WTC11 (cell line): ENCODE results near the gene GNG11. TPM values are rescaled to one million over a fixed set of nuclear protein-coding genes. Genes with fewer than 3 reads are reported as not detected.

Experiments
- ATAC-seq: fragments of 200-7000 bp; cut with Tn5 transposase; 2 replicates; pipeline ENCODE4 v1.10.0; 2021; ENCODE audit warnings: mild to moderate bottlenecking, moderate library complexity
- CTCF ChIA-PET: fragments of 300-600 bp; sonication (Branson Sonifier 250); formaldehyde crosslinking; loops from one replicate; lab custom pipeline; 2021; ENCODE audit warnings: antibody characterized with exemption; lab: Charles Lee
- POLR2A ChIA-PET: fragments of 350-600 bp; sonication (Branson Sonifier 250); formaldehyde crosslinking; loops from one replicate; lab custom pipeline; 2021; ENCODE audit warnings: antibody characterized with exemption; lab: Charles Lee
- DNase-seq: peaks from one replicate; pipeline ENCODE4 v3.0.0; 2021; ENCODE audit warnings: low spot score
- H3K27ac Mint-ChIP-seq: 2 replicates; pipeline ENCODE4 v1.8.0; 2021; ENCODE audit warnings: mixed read lengths
- H3K27me3 Mint-ChIP-seq: 2 replicates; pipeline ENCODE4 v1.8.0; 2021; ENCODE audit warnings: low read depth, mild to moderate bottlenecking, moderate library complexity, mixed read lengths
- H3K36me3 Mint-ChIP-seq: 2 replicates; pipeline ENCODE4 v1.8.0; 2021; ENCODE audit warnings: mixed read lengths
- H3K4me1 Mint-ChIP-seq: 2 replicates; pipeline ENCODE4 v1.8.0; 2022; ENCODE audit warnings: mixed read lengths
- H3K4me3 Mint-ChIP-seq: 2 replicates; pipeline ENCODE4 v1.8.0; 2021; ENCODE audit warnings: mild to moderate bottlenecking, moderate library complexity, mixed read lengths
- H3K9me3 Mint-ChIP-seq: 2 replicates; pipeline ENCODE4 v1.8.0; 2021; ENCODE audit warnings: mixed read lengths
- AFF4 ChIP-seq: sonication (generic); formaldehyde crosslinking; IDR thresholded peaks from 2 replicates; pipeline ENCODE4 v1.8.1; 2023; ENCODE audit warnings: mild to moderate bottlenecking, missing genetic modification reagents, borderline replicate concordance
- CREM ChIP-seq: sonication (generic); formaldehyde crosslinking; IDR thresholded peaks from 2 replicates; pipeline ENCODE4 v1.8.1; 2022; ENCODE audit warnings: mild to moderate bottlenecking, missing genetic modification reagents, moderate library complexity
- E2F1 ChIP-seq: sonication (generic); formaldehyde crosslinking; IDR thresholded peaks from 2 replicates; pipeline ENCODE4 v1.8.0; 2022; ENCODE audit warnings: mild to moderate bottlenecking, missing genetic modification reagents
- E2F4 ChIP-seq: sonication (generic); formaldehyde crosslinking; IDR thresholded peaks from 2 replicates; pipeline ENCODE4 v1.8.1; 2022; ENCODE audit warnings: low read depth, mild to moderate bottlenecking, moderate library complexity, missing genetic modification reagents, borderline replicate concordance
- GRHL2 ChIP-seq: fragments of 250-450 bp; sonication (Bioruptor Pico); IDR thresholded peaks from 2 replicates; pipeline ENCODE4 v1.8.0; 2022; ENCODE audit warnings: mild to moderate bottlenecking, moderate library complexity; ENCODE audit not compliant: insufficient replicate concordance, severe bottlenecking
- GTF2I ChIP-seq: fragments of 250-450 bp; sonication (Bioruptor Pico); conservative IDR thresholded peaks from 2 replicates; pipeline ENCODE4 v1.4.0; 2021; ENCODE audit warnings: mild to moderate bottlenecking
- HMGA2 ChIP-seq: fragments of 250-450 bp; sonication (Bioruptor Pico); IDR thresholded peaks from 2 replicates; pipeline ENCODE4 v1.4.0; 2021; ENCODE audit warnings: mild to moderate bottlenecking, moderate library complexity
- IRF2 ChIP-seq: sonication (generic); formaldehyde crosslinking; IDR thresholded peaks from 2 replicates; pipeline ENCODE4 v1.8.0; 2022; ENCODE audit warnings: low read depth, missing genetic modification reagents, borderline replicate concordance
- JUN ChIP-seq: sonication (generic); formaldehyde crosslinking; IDR thresholded peaks from 2 replicates; pipeline ENCODE4 v1.8.0; 2023; ENCODE audit warnings: mild to moderate bottlenecking, missing genetic modification reagents
- KAT7 ChIP-seq: sonication (generic); formaldehyde crosslinking; IDR thresholded peaks from 2 replicates; pipeline ENCODE4 v1.8.1; 2023; ENCODE audit warnings: missing genetic modification reagents, mild to moderate bottlenecking, borderline replicate concordance
- MAX ChIP-seq: sonication (generic); formaldehyde crosslinking; IDR thresholded peaks from 2 replicates; pipeline ENCODE4 v1.8.0; 2022; ENCODE audit warnings: mild to moderate bottlenecking, missing genetic modification reagents
- MXD4 ChIP-seq: fragments of 250-450 bp; sonication (Bioruptor Pico); IDR thresholded peaks from 2 replicates; pipeline ENCODE4 v1.8.0; 2021; ENCODE audit warnings: mild to moderate bottlenecking, moderate library complexity, borderline replicate concordance
- NFE2L1 ChIP-seq: sonication (generic); formaldehyde crosslinking; IDR thresholded peaks from 2 replicates; pipeline ENCODE4 v1.8.1; 2023; ENCODE audit warnings: missing genetic modification reagents
- NR3C1 ChIP-seq: sonication (generic); formaldehyde crosslinking; conservative IDR thresholded peaks from 2 replicates; pipeline ENCODE4 v1.8.1; 2023; ENCODE audit warnings: low read depth, mild to moderate bottlenecking, missing genetic modification reagents
- OVOL2 ChIP-seq: fragments of 250-450 bp; sonication (Bioruptor Pico); IDR thresholded peaks from 2 replicates; pipeline ENCODE4 v1.9.0; 2021; ENCODE audit warnings: mild to moderate bottlenecking, borderline replicate concordance
- SMAD4 ChIP-seq: sonication (generic); formaldehyde crosslinking; IDR thresholded peaks from 2 replicates; pipeline ENCODE4 v1.8.0; 2022; ENCODE audit warnings: mild to moderate bottlenecking, missing genetic modification reagents
- SOX15 ChIP-seq: fragments of 250-450 bp; sonication (Bioruptor Pico); IDR thresholded peaks from 2 replicates; pipeline ENCODE4 v1.9.0; 2021; ENCODE audit warnings: mild to moderate bottlenecking
- STAT6 ChIP-seq: sonication (generic); formaldehyde crosslinking; conservative IDR thresholded peaks from 2 replicates; pipeline ENCODE4 v1.8.1; 2023; ENCODE audit warnings: mild to moderate bottlenecking, low read depth, missing genetic modification reagents, moderate library complexity
- TEAD1 ChIP-seq: sonication (generic); formaldehyde crosslinking; IDR thresholded peaks from 2 replicates; pipeline ENCODE4 v1.8.0; 2022; ENCODE audit warnings: mild to moderate bottlenecking, missing genetic modification reagents
- TEAD4 ChIP-seq: sonication (generic); formaldehyde crosslinking; IDR thresholded peaks from 2 replicates; pipeline ENCODE4 v1.8.0; 2022; ENCODE audit warnings: mild to moderate bottlenecking, missing genetic modification reagents
- USF1 ChIP-seq: sonication (generic); formaldehyde crosslinking; IDR thresholded peaks from 2 replicates; pipeline ENCODE4 v1.8.0; 2022; ENCODE audit warnings: mild to moderate bottlenecking, missing genetic modification reagents
- USF2 ChIP-seq: sonication (generic); formaldehyde crosslinking; IDR thresholded peaks from 2 replicates; pipeline ENCODE4 v1.8.1; 2023; ENCODE audit warnings: mild to moderate bottlenecking, missing genetic modification reagents, moderate library complexity
- ZNF263 ChIP-seq: sonication (generic); formaldehyde crosslinking; IDR thresholded peaks from 2 replicates; pipeline ENCODE4 v1.8.1; 2022; ENCODE audit warnings: low read depth, mild to moderate bottlenecking, moderate library complexity, missing genetic modification reagents
- ZNF396 ChIP-seq: fragments of 250-450 bp; sonication (Bioruptor Pico); IDR thresholded peaks from 2 replicates; pipeline ENCODE4 v1.8.0; 2021; ENCODE audit warnings: mild to moderate bottlenecking, moderate library complexity, borderline replicate concordance
- ZNF416 ChIP-seq: fragments of 250-450 bp; sonication (Bioruptor Pico); IDR thresholded peaks from 2 replicates; pipeline ENCODE4 v1.9.0; 2021; ENCODE audit warnings: mild to moderate bottlenecking, inconsistent platforms
- total RNA-seq: library from RNA; stranded (reverse); gene quantifications from 3 replicates; pipeline ENCODE4 v1.2.3, GENCODE V29; 2021

The GNG11 gene
- total RNA-seq, 1 experiment from 2014 or later = 1.7 TPM

- DNase-seq (no peak), ATAC-seq (no peak)
- H3K27me3 Mint-ChIP-seq = no peaks in the 10 kb centered on the region
- POLR2A ChIA-PET = no interaction called here
- no peaks in the 10 kb centered on the region for H3K36me3 Mint-ChIP-seq
- no peak overlapping the region for H3K4me3 Mint-ChIP-seq
- H3K27ac Mint-ChIP-seq = no peak overlapping the region
- no peak for TF ChIP-seq GTF2I (CRISPR knock-in tag)
- no peak for TF ChIP-seq CREM (CRISPR knock-in tag)
- no peak for TF ChIP-seq SOX15 (CRISPR knock-in tag)
- no peak for TF ChIP-seq NFE2L1 (CRISPR knock-in tag)
- TF ChIP-seq SMAD4 = no peak
- no peak for TF ChIP-seq MXD4 (CRISPR knock-in tag)
- no peak for TF ChIP-seq OVOL2 (CRISPR knock-in tag)
- TF ChIP-seq IRF2 (CRISPR knock-in tag) = no peak
- TF ChIP-seq MAX = no peak
- TF ChIP-seq JUN (CRISPR knock-in tag) = no peak
- TF ChIP-seq TEAD1 (CRISPR knock-in tag) = no peak
- TF ChIP-seq ZNF263 = no peak
- no peak for TF ChIP-seq HMGA2 (CRISPR knock-in tag)
- no peak for TF ChIP-seq USF1 (CRISPR knock-in tag)
- CTCF ChIA-PET = no interaction called here
- peaks cover 4% of the 10 kb centered on the region; the same call in 1 of the 2 replicates for H3K4me1 Mint-ChIP-seq
- H3K9me3 Mint-ChIP-seq = no peaks in the 10 kb centered on the region
These were observed 33.8 kb downstream of the GNG11 start for GRCh38 chr7:93955304-93955703.

- Mint-ChIP-seq H3K27me3 (no peaks in the 10 kb centered on the region), H3K27ac (no peak overlapping the region), H3K36me3 (no peaks in the 10 kb centered on the region), H3K4me1 (no peaks in the 10 kb centered on the region), H3K9me3 (no peaks in the 10 kb centered on the region), H3K4me3 (no peak overlapping the region)
- ATAC-seq (no peak), DNase-seq (no peak)
- ChIA-PET POLR2A (no interaction called here), CTCF (no interaction called here)
- TF ChIP-seq TEAD4 (CRISPR knock-in tag) (no peak), STAT6 (CRISPR knock-in tag) (no peak), E2F4 (CRISPR knock-in tag) (no peak), NR3C1 (no peak), ZNF416 (CRISPR knock-in tag) (no peak), ZNF396 (CRISPR knock-in tag) (no peak), E2F1 (CRISPR knock-in tag) (no peak), ZNF263 (no peak), OVOL2 (CRISPR knock-in tag) (no peak), AFF4 (CRISPR knock-in tag) (no peak), KAT7 (CRISPR knock-in tag) (no peak), GRHL2 (CRISPR knock-in tag) (no peak), USF2 (CRISPR knock-in tag) (no peak)
These were observed 36.2 kb downstream of the GNG11 start for GRCh38 chr7:93957767-93958166.
